ENCODE results near the gene YWHAG.
"Not testable (repeated sequence)": the region's sequence is repeated elsewhere in the genome, so short reads cannot be mapped to it uniquely, and the experiment has no call there.

The YWHAG gene

GRCh38 chr7:76292213-76292573, 66.6 kb downstream of the YWHAG start:
- peak overlapping the region; percentile 41 for H3K27ac Mint-ChIP-seq
- H3K4me3 Mint-ChIP-seq = no peak overlapping the region
- H3K27me3 Mint-ChIP-seq (ENCODE audit: low read depth) = peaks cover 8% of the 10 kb centered on the region
- no peaks in the 10 kb centered on the region for H3K36me3 Mint-ChIP-seq (ENCODE audit: low read depth)
- no peaks in the 10 kb centered on the region for H3K9me3 Mint-ChIP-seq
- peaks cover 15% of the 10 kb centered on the region for H3K4me1 Mint-ChIP-seq (ENCODE audit: low read depth)

DNA sequence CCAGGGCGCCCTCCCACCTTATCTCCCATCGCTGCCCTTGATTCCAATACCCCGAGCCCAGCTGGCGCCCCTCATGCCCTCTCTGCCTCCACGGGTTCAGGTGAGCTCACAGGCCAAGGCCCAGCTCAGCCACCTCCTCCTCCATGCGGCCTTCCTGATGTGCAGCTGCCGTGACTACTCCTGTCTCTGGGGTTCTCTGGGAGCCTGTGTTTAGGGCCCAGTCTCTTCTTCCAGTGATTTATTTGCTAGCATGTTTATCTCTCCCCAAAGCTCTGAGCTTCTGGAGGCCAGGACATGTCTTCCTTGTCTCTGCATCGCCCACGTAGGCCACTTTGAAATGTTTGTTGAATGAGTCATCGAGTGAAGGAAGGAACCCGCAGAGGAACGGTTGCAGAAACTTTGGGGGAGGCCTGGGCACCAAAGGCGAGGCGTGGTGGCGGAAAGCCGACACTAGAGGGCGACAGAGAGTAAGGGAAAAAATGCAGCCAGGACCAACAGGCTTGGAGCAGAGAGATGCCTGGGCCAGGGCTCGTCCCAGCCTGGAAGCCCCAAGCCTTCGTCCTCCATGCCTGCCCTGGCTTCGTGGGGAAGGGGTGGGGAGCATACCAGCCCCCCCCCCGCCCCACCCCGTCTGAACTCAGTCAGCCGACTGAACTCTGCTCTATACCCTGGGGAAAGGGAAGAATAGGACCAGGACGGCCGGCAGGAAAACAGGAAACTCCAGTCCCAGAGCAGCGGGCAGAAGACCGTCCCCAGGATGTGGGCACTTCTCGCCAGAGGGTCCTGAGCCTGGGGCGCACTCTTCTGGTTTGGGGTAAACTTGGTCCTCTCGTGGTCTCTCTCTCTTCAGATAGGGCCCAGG, 67.2 kb downstream of the YWHAG start:
- peak overlapping the region; percentile 4 for H3K4me3 Mint-ChIP-seq
- peaks cover 13% of the 10 kb centered on the region for H3K4me1 Mint-ChIP-seq (ENCODE audit: low read depth)
- H3K36me3 Mint-ChIP-seq (ENCODE audit: low read depth) = no peaks in the 10 kb centered on the region
- H3K27ac Mint-ChIP-seq = peak overlapping the region; percentile 69
- H3K9me3 Mint-ChIP-seq = no peaks in the 10 kb centered on the region
- peaks cover 4% of the 10 kb centered on the region for H3K27me3 Mint-ChIP-seq (ENCODE audit: low read depth)

DNA sequence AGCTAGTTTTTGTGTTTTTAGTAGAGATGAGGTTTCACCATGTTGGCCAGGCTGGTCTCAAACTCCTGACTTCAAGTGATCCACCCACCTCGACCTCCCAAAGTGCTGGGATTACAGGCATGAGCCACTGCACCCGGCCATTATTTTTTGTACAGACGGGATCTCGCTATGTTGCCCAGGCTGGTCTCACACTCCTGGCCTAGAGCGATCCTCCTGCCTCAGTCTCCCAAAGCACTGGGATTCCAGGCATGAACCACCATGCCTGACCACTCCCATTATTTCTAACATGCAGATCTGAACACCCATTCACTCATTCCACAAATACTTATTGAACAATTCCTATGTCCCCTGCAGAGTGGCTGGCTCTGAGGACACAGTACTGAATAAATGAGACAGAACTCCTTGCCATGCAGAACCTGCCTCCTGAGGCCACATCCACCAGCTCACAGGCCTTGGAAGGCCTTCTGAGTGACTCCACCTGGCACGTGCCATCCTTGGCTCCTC, 67.9 kb downstream of the YWHAG start:
- H3K36me3 Mint-ChIP-seq (ENCODE audit: low read depth); H3K27ac Mint-ChIP-seq; H3K9me3 Mint-ChIP-seq; H3K4me3 Mint-ChIP-seq; H3K4me1 Mint-ChIP-seq (ENCODE audit: low read depth): not testable (repeated sequence)
- H3K27me3 Mint-ChIP-seq (ENCODE audit: low read depth) = peaks cover 10% of the 10 kb centered on the region

- peaks cover 36% of the 10 kb centered on the region for H3K27me3 Mint-ChIP-seq (ENCODE audit: low read depth)
- peaks cover 11% of the 10 kb centered on the region for H3K4me1 Mint-ChIP-seq (ENCODE audit: low read depth)
- H3K27ac Mint-ChIP-seq = no peak overlapping the region
- H3K9me3 Mint-ChIP-seq = no peaks in the 10 kb centered on the region
- no peaks in the 10 kb centered on the region for H3K36me3 Mint-ChIP-seq (ENCODE audit: low read depth)
- no peak overlapping the region for H3K4me3 Mint-ChIP-seq
Observed at GRCh38 chr7:76286842-76287403, 71.9 kb downstream of the YWHAG start.

- no peak overlapping the region for H3K4me3 Mint-ChIP-seq
- H3K27ac Mint-ChIP-seq = no peak overlapping the region
- H3K9me3 Mint-ChIP-seq = no peaks in the 10 kb centered on the region
Observed at GRCh38 chr7:76285604-76286374, 73.0 kb downstream of the YWHAG start.

DNA sequence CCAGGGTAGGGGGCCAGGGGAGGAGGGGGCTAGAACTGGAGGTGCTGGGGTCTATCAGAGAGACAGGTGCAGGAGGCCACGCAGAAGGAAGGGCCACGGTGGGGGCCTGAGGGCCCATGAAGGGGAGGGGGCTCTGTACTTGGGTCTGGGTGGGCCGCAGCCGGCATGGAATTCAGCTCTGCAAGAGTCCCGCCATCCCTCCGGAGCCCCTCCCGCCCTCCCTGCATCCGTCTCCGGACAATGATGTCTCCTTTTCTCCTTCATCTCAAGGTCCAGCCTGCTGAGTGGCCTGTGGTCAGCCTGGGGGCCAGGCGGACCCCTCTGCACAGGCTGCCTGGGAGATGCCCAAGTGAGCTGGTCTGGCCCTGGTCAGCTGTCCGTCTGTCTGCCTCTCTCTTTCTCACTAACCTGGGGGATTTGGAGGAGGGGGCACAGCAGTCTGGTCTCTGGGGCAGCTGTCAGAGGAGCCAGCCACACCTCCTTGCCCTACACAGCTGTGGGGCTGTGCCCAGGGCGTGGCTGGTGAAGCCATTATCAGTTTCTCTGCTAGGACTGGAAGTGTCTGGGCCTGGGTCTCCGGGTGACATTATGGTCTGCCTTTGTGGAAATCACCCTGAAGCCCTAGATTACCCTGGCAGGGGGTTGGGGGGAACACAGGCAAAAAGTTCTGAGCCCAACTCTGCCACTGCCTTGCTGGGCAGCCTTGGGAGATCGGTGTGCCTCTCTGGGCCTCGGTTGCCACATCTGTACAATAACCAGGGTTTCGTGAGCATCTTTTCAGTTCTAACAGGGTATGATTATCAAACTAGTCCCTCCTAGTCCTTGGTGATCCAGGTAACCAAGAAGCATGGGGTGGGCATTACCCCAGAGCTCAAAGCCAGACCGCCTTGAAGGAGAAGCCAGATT, 75.3 kb downstream of the YWHAG start:
- peaks cover 8% of the 10 kb centered on the region for H3K4me1 Mint-ChIP-seq (ENCODE audit: low read depth)
- H3K9me3 Mint-ChIP-seq = no peaks in the 10 kb centered on the region
- peaks cover 61% of the 10 kb centered on the region for H3K27me3 Mint-ChIP-seq (ENCODE audit: low read depth)

More at GRCh38 chr7:76285604-76286374, 73.0 kb downstream of the YWHAG start:
- H3K27me3 Mint-ChIP-seq (ENCODE audit: low read depth) = peaks cover 44% of the 10 kb centered on the region
- no peaks in the 10 kb centered on the region for H3K36me3 Mint-ChIP-seq (ENCODE audit: low read depth)
- H3K4me1 Mint-ChIP-seq (ENCODE audit: low read depth) = peaks cover 10% of the 10 kb centered on the region

DNA sequence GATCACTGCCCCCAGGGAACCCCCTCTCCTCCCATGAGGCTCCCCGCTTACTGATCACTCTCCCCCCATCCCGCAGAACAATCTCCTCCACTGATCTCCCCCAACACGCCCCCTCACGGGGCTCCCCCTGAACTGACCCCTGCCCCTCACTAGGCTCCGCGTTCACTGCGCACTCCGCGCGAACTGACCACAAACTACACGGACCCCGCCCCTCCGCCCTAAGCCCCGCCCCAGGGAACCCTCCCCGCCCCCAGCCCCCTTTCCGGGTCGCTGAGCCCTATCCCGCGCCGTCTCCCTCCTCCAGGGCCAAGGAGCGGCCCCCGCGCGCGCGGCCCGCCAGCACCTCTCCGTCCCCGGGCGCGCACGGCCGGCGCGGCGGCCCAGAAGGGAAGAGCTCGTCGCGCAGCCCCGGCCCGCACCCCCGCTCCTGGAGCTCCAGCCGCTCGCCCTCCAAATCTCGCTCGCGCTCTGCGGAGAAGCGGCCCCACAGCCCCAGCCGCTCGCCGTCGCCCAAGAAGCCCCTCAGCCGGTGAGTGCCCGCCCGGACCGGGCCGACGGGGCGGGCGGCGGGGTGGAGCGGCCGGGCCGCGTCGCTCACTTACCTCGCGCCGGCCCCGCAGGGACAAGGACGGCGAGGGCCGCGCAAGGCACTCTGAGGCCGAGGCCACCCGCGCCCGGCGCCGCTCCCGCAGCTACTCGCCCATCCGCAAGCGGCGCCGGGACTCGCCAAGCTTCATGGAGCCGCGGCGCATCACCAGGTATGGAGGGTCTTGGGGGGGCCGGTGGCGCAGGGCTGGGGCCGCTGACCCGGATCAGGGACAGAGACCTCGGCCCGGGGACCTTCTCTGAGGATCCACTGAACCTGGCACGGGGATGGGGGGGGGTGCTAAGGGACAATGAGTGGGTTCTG, 76.2 kb downstream of the YWHAG start:
- no peak overlapping the region for H3K27ac Mint-ChIP-seq
- peaks cover 8% of the 10 kb centered on the region for H3K4me1 Mint-ChIP-seq (ENCODE audit: low read depth)
- H3K27me3 Mint-ChIP-seq (ENCODE audit: low read depth) = peaks cover 62% of the 10 kb centered on the region
- no peaks in the 10 kb centered on the region for H3K9me3 Mint-ChIP-seq
- no peaks in the 10 kb centered on the region for H3K36me3 Mint-ChIP-seq (ENCODE audit: low read depth)
- H3K4me3 Mint-ChIP-seq = peak overlapping the region; percentile 76

More for the DNA sequence above, 75.3 kb downstream of the YWHAG start:
- no peaks in the 10 kb centered on the region for H3K36me3 Mint-ChIP-seq (ENCODE audit: low read depth)
- peak overlapping the region; percentile 65 for H3K4me3 Mint-ChIP-seq
- H3K27ac Mint-ChIP-seq = no peak overlapping the region

- Mint-ChIP-seq H3K4me3 (peak overlapping the region; percentile 76), H3K4me1 (ENCODE audit: low read depth) (peaks cover 8% of the 10 kb centered on the region), H3K27ac (no peak overlapping the region), H3K27me3 (ENCODE audit: low read depth) (peaks cover 63% of the 10 kb centered on the region), H3K36me3 (ENCODE audit: low read depth) (no peaks in the 10 kb centered on the region), H3K9me3 (no peaks in the 10 kb centered on the region)
Observed at GRCh38 chr7:76281706-76282343, 77.0 kb downstream of the YWHAG start.

- H3K27me3 Mint-ChIP-seq (ENCODE audit: low read depth) = peaks cover 61% of the 10 kb centered on the region
- peaks cover 8% of the 10 kb centered on the region for H3K4me1 Mint-ChIP-seq (ENCODE audit: low read depth)
- peak overlapping the region; percentile 52 for H3K4me3 Mint-ChIP-seq
- H3K9me3 Mint-ChIP-seq = no peaks in the 10 kb centered on the region
- H3K27ac Mint-ChIP-seq = no peak overlapping the region
- H3K36me3 Mint-ChIP-seq (ENCODE audit: low read depth) = no peaks in the 10 kb centered on the region
Observed at GRCh38 chr7:76281006-76281705, 77.6 kb downstream of the YWHAG start.

DNA sequence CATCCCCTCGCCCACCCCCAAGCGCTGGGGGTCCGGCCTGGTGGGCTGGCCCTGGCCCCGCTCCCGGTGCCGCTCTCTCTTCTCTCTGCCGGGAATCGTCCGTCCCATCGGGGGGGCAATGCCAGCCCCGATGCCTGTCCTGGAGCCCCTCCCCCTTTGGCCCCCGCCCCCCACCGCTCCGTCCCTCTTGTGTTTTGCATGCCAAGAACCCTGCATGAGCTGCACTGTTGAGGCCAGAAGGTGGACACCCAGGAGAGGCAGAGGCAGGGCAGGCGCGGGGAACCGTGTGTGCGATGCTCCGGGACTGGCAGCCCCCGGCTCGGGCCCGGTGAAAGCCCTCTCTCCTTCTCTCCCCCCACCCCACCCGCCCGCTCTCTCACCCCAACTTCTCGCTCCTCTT, 78.4 kb downstream of the YWHAG start:
- H3K4me1 Mint-ChIP-seq (ENCODE audit: low read depth) = peaks cover 8% of the 10 kb centered on the region
- no peak overlapping the region for H3K4me3 Mint-ChIP-seq
- H3K9me3 Mint-ChIP-seq = no peaks in the 10 kb centered on the region
- H3K36me3 Mint-ChIP-seq (ENCODE audit: low read depth) = no peaks in the 10 kb centered on the region
- H3K27ac Mint-ChIP-seq = no peak overlapping the region
- peaks cover 58% of the 10 kb centered on the region for H3K27me3 Mint-ChIP-seq (ENCODE audit: low read depth)

DNA sequence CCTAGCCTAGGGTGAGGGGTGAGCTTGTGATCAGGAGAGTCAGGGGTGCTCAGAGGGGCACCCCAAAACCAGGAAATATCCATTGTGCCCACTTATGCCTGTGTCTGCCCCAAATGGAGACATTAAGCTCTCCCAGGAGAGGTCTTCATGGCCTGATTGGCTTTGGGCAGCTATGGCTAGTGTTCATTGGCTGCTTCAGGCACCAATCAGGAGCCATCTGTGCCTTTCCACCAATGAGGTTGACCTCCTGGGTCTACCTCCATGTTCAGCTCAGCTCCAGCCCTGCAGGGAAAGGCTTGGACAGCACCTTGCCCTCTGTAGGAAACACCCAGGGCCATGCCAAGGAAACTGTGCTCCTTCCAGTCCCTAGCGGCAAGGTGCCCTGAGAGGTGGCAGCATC, 80.3 kb downstream of the YWHAG start:
- no peak overlapping the region for H3K27ac Mint-ChIP-seq
- no peak overlapping the region for H3K4me3 Mint-ChIP-seq
- H3K27me3 Mint-ChIP-seq (ENCODE audit: low read depth) = peaks cover 41% of the 10 kb centered on the region
- H3K4me1 Mint-ChIP-seq (ENCODE audit: low read depth) = peaks cover 13% of the 10 kb centered on the region
- no peaks in the 10 kb centered on the region for H3K36me3 Mint-ChIP-seq (ENCODE audit: low read depth)
- no peaks in the 10 kb centered on the region for H3K9me3 Mint-ChIP-seq

Data from T-helper 1 cell treated with Interleukin-12 subunit alpha and Interleukin-12 subunit beta and Interleukin-4 antibody, amounts not matched to agents 30 μg/mL and 1 μg/mL, for 36 hours (primary cell).